Neuronal stem cell (in vitro differentiated cells): ENCODE measurements around the gene ERC2.

Experiments
- DNase-seq: peaks from one replicate; pipeline ENCODE4 v3.0.0-alpha.2; 2013; ENCODE audit warnings: low spot score
- H2AFZ ChIP-seq: one replicate; pipeline ENCODE4 v1.6.1; 2013; ENCODE audit warnings: mild to moderate bottlenecking, low read length, inconsistent platforms
- H2AK5ac ChIP-seq: 2 replicates; pipeline ENCODE4 v1.6.1; 2013; ENCODE audit warnings: low read depth, mild to moderate bottlenecking, inconsistent platforms, low read length, moderate library complexity, mixed read lengths
- H2BK120ac ChIP-seq: 2 replicates; pipeline ENCODE4 v1.6.1; 2013; ENCODE audit warnings: low read depth, mild to moderate bottlenecking, inconsistent platforms, low read length, moderate library complexity, mixed read lengths
- H2BK12ac ChIP-seq: one replicate; pipeline ENCODE4 v1.6.1; 2013; ENCODE audit warnings: low read length, inconsistent platforms
- H2BK15ac ChIP-seq: 2 replicates; pipeline ENCODE4 v1.6.1; 2013; ENCODE audit warnings: mild to moderate bottlenecking, low read length, inconsistent platforms, mixed read lengths
- H2BK5ac ChIP-seq: one replicate; pipeline ENCODE4 v1.6.1; 2013; ENCODE audit warnings: inconsistent platforms, mild to moderate bottlenecking, low read length, moderate library complexity
- H3K14ac ChIP-seq: one replicate; pipeline ENCODE4 v1.6.1; 2013; ENCODE audit warnings: low read length, inconsistent platforms
- H3K18ac ChIP-seq: 2 replicates; pipeline ENCODE4 v1.6.1; 2013; ENCODE audit warnings: low read length, inconsistent platforms
- H3K23ac ChIP-seq: 2 replicates; pipeline ENCODE4 v1.6.1; 2013; ENCODE audit warnings: low read depth, mild to moderate bottlenecking, mixed read lengths, low read length, inconsistent platforms; ENCODE audit not compliant: poor library complexity
- H3K27ac ChIP-seq: replicated peaks from 3 replicates; pipeline ENCODE4 v1.5.1; 2013; ENCODE audit warnings: low read length, inconsistent platforms
- H3K27me3 ChIP-seq, 3 experiments: 2 replicates each; pipeline ENCODE4 v1.6.1; 2013; ENCODE audit warnings: low read length in 3 of 3, mild to moderate bottlenecking in 2 of 3, inconsistent platforms in 1 of 3, low read depth in 1 of 3, mixed read lengths in 1 of 3, moderate library complexity in 1 of 3; ENCODE audit not compliant: control insufficient read depth in 3 of 3, insufficient read depth in 3 of 3
- H3K36me3 ChIP-seq, 2 donors: replicated peaks in 1 of 2; 2 replicates each; pipeline ENCODE4 v1.6.1; 2013; ENCODE audit warnings: low read length in 2 of 2; ENCODE audit not compliant: control insufficient read depth in 2 of 2, insufficient read depth in 2 of 2
- H3K4ac ChIP-seq: 2 replicates; pipeline ENCODE4 v1.6.1; 2013; ENCODE audit warnings: inconsistent platforms, mild to moderate bottlenecking, low read length, moderate library complexity
- H3K4me1 ChIP-seq, 2 donors: 1 replicate in 1 of 2; 2 replicates in 1 of 2; pipeline ENCODE4 v1.6.1; 2013; ENCODE audit warnings: low read length in 2 of 2, low read depth in 1 of 2; ENCODE audit not compliant: control insufficient read depth in 2 of 2, insufficient read depth in 1 of 2
- H3K4me2 ChIP-seq: one replicate; pipeline ENCODE4 v1.6.1; 2013; ENCODE audit warnings: mild to moderate bottlenecking, low read length, inconsistent platforms; ENCODE audit not compliant: insufficient read depth, poor library complexity, severe bottlenecking
- H3K4me3 ChIP-seq, 2 donors: 2 replicates each; pipeline ENCODE4 v1.5.1; 2013; ENCODE audit warnings: low read length in 2 of 2, mild to moderate bottlenecking in 2 of 2, inconsistent platforms in 1 of 2, moderate library complexity in 1 of 2
- H3K79me1 ChIP-seq: one replicate; pipeline ENCODE4 v1.6.1; 2013; ENCODE audit warnings: low read depth, mild to moderate bottlenecking, inconsistent platforms, low read length, moderate library complexity
- H3K9ac ChIP-seq: one replicate; pipeline ENCODE4 v1.6.1; 2013; ENCODE audit warnings: mild to moderate bottlenecking, low read depth, low read length, inconsistent platforms; ENCODE audit not compliant: poor library complexity
- H3K9me3 ChIP-seq, 2 donors: replicated peaks in 1 of 2; 2 replicates each; pipeline versions ENCODE3 to v1.6.1; 2013; ENCODE audit warnings: low read length in 2 of 2, mild to moderate bottlenecking in 2 of 2, inconsistent platforms in 1 of 2, low read depth in 1 of 2, mixed read lengths in 1 of 2, moderate library complexity in 1 of 2; ENCODE audit not compliant: control insufficient read depth in 2 of 2, insufficient read depth in 1 of 2
- H4K8ac ChIP-seq: one replicate; pipeline ENCODE4 v1.6.1; 2013; ENCODE audit warnings: low read depth, mild to moderate bottlenecking, inconsistent platforms, low read length, moderate library complexity
- H4K91ac ChIP-seq: one replicate; pipeline ENCODE4 v1.6.1; 2013; ENCODE audit warnings: low read length, low read depth, mild to moderate bottlenecking, inconsistent platforms; ENCODE audit not compliant: poor library complexity
- WGBS, 2 donors: extraction: QIAGEN DNeasy Blood & Tissue Kit; methylation state at CpG; one replicate each; pipeline ENCODE4 v1.1.7; 2013; ENCODE audit warnings: missing lambda C conversion rate in 2 of 2, mixed read lengths in 1 of 2; ENCODE audit not compliant: insufficient read length in 2 of 2, insufficient replicate concordance in 1 of 2; ENCODE audit errors: extremely low coverage in 2 of 2; 5-methylcytosine and 5-hydroxymethylcytosine counted together

ERC2 gene

DNA sequence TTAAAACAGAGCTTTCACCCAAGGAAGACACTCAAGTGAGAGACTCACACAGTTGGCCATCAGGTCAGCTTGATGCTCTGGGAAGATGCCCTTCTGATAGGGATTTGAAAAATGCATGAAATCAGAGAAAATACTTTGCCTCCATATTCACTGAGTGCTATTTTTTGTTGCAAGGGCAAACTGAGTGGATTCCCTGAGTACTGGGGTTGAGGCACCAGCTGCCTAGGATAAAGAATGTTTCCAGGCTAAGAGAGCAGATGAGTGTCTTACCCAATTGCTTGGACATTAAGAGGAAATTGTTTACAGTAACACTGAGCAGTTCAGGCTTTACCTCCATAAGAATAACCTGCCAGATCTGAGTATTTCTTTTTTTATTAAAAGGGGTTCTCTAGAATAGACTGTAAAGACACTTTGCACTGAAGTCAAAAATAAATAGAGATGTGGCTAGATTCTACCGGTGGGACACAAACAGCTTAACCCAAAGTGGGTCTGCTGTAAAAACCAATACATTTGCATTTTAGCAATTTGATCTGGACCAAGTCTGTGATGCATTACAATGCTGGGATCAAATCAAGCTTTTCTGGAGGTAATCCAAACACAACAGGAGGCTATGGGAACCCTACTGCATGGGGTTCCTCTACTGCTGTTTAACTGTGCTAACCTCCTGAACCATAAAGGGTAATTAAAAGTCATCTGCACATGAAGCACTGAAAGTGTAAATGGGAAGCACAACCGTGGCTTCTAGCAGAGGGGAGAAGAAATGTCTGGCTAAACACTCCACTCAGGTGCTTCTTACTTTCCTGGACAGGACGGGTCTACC is 742.4 kb downstream of the ERC2 start:
- Histone ChIP-seq H2BK15ac (no peak overlapping the region), H3K79me1 (no peaks in the 10 kb centered on the region), H3K9me3 (no peaks in the 10 kb centered on the region), H2AFZ (no peak overlapping the region), H2AK5ac (no peak overlapping the region), H2BK120ac (no peak overlapping the region), H3K4ac (no peak overlapping the region), H3K18ac (no peak overlapping the region), H3K36me3 (no peaks in the 10 kb centered on the region), H3K4me3 (no peak overlapping the region), H2BK12ac (no peak overlapping the region), H4K8ac (no peak overlapping the region), H3K9ac (no peak overlapping the region), H3K4me1 (peaks cover 2 to 10% of the 10 kb centered on the region in 2 donors), H3K27me3 (no peaks in the 10 kb centered on the region), H3K27ac (no peak overlapping the region), H3K4me2 (no peak overlapping the region), H2BK5ac (no peak overlapping the region), H3K23ac (no peak overlapping the region), H3K14ac (no peak overlapping the region), H4K91ac (no peak overlapping the region)
- DNase-seq = no peak
- WGBS, 2 donors = no CpG with 5 or more reads among the region's 3 CpGs

- Histone ChIP-seq H2BK12ac (no peak overlapping the region), H3K4me2 (no peak overlapping the region), H3K4me3 (no peak overlapping the region), H3K27me3 (no peaks in the 10 kb centered on the region), H3K14ac (no peak overlapping the region), H2BK120ac (no peak overlapping the region), H3K9me3 (no peaks in the 10 kb centered on the region), H2BK15ac (no peak overlapping the region), H3K23ac (no peak overlapping the region), H3K18ac (no peak overlapping the region), H4K91ac (no peak overlapping the region), H2BK5ac (no peak overlapping the region), H3K27ac (no peak overlapping the region), H3K9ac (no peak overlapping the region), H3K79me1 (no peaks in the 10 kb centered on the region), H3K36me3 (no peaks in the 10 kb centered on the region), H3K4ac (no peak overlapping the region), H4K8ac (no peak overlapping the region), H2AK5ac (no peak overlapping the region), H2AFZ (no peak overlapping the region), H3K4me1 (peaks cover 2 to 10% of the 10 kb centered on the region in 2 donors)
- DNase-seq = no peak
- WGBS, 2 donors = no CpG with 5 or more reads among the region's 2 CpGs
These were observed 743.4 kb downstream of the ERC2 start for GRCh38 chr3:55724821-55725220.

GRCh38 chr3:55724407-55724784 is 743.9 kb downstream of the ERC2 start:
- H3K4ac ChIP-seq = no peak overlapping the region
- no peak overlapping the region for H4K8ac ChIP-seq
- no peak overlapping the region for H2BK5ac ChIP-seq
- no peak overlapping the region for H4K91ac ChIP-seq
- no peaks in the 10 kb centered on the region for H3K79me1 ChIP-seq
- H3K23ac ChIP-seq = no peak overlapping the region
- H3K27ac ChIP-seq = no peak overlapping the region
- H3K18ac ChIP-seq = no peak overlapping the region
- no peak overlapping the region for H3K4me3 ChIP-seq
- H3K9ac ChIP-seq = no peak overlapping the region
- H3K27me3 ChIP-seq = no peaks in the 10 kb centered on the region
- no peak overlapping the region for H2BK12ac ChIP-seq
- peaks cover 2 to 10% of the 10 kb centered on the region in 2 donors for H3K4me1 ChIP-seq
- H3K9me3 ChIP-seq = no peaks in the 10 kb centered on the region
- no peak overlapping the region for H2BK120ac ChIP-seq
- no peak overlapping the region for H3K4me2 ChIP-seq
- H3K14ac ChIP-seq = no peak overlapping the region
- no peak overlapping the region for H2BK15ac ChIP-seq
- no peak overlapping the region for H2AK5ac ChIP-seq
- no peaks in the 10 kb centered on the region for H3K36me3 ChIP-seq
- H2AFZ ChIP-seq = no peak overlapping the region
- no peak for DNase-seq

- WGBS, 2 donors = 100% methylated on average over 1 of the region's 5 CpGs; no CpG with 5 or more reads in 1 of the 2 donors
- no peak overlapping the region for H2BK5ac ChIP-seq
- H3K27ac ChIP-seq = no peak overlapping the region
These were observed 744.4 kb downstream of the ERC2 start for GRCh38 chr3:55723653-55724406.

More at GRCh38 chr3:55723653-55724406, 744.4 kb downstream of the ERC2 start:
- no peak overlapping the region for H3K4me3 ChIP-seq
- no peaks in the 10 kb centered on the region for H3K36me3 ChIP-seq
- no peaks in the 10 kb centered on the region for H3K27me3 ChIP-seq
- no peak overlapping the region for H2BK120ac ChIP-seq
- H3K9me3 ChIP-seq = no peaks in the 10 kb centered on the region
- H4K8ac ChIP-seq = no peak overlapping the region
- H2BK15ac ChIP-seq = no peak overlapping the region
- no peak overlapping the region for H3K4ac ChIP-seq
- no peak overlapping the region for H3K4me2 ChIP-seq
- no peak overlapping the region for H2AK5ac ChIP-seq
- no peak overlapping the region for H4K91ac ChIP-seq
- H3K14ac ChIP-seq = no peak overlapping the region
- H3K79me1 ChIP-seq = no peaks in the 10 kb centered on the region
- H2BK12ac ChIP-seq = no peak overlapping the region
- H3K4me1 ChIP-seq = peaks cover 2 to 15% of the 10 kb centered on the region in 2 donors
- H3K18ac ChIP-seq = no peak overlapping the region
- DNase-seq = no peak
- H3K23ac ChIP-seq = no peak overlapping the region
- H3K9ac ChIP-seq = no peak overlapping the region
- no peak overlapping the region for H2AFZ ChIP-seq
